ENCODE results near the gene TTLL11. TPM values are rescaled to one million over a fixed set of nuclear protein-coding genes. Genes with fewer than 3 reads are reported as not detected.
A peak's percentile ranks its signal among the peaks of the same experiment; 100 is the strongest.

TTLL11 gene
- total RNA-seq, 4 donors from 2014 or later, result 15.1 to 42.6 (median 29.1) TPM

- no peak for ATAC-seq
- Histone ChIP-seq H3K27me3 (no peaks in the 10 kb centered on the region), H3K4me3 (peak overlapping the region in 1 of 2 donors; percentile 11), H3K36me3 (no peaks in the 10 kb centered on the region), H3K4me1 (peaks cover 5 to 97% (median 7%) of the 10 kb centered on the region in 3 donors), H3K27ac (peak overlapping the region; percentile 27 to 78 (median 69)), H3K9me3 (no peaks in the 10 kb centered on the region)
- 38 to 48% methylated on average over 7 to 9 of the region's 9 CpGs for WGBS, 2 donors (ENCODE audit: low coverage in 1 of 2)
- no peak for TF ChIP-seq CTCF (IDR thresholded peaks at IDR 0.05)
Measured at GRCh38 chr9:122084026-122084675, 9.0 kb downstream of the TTLL11 start.

- no peaks in the 10 kb centered on the region for H3K27me3 ChIP-seq
- WGBS, 2 donors (ENCODE audit: low coverage in 1 of 2), result 25 to 43% methylated on average over 5 of the region's 5 CpGs
- H3K36me3 ChIP-seq, result no peaks in the 10 kb centered on the region
- ATAC-seq, result peak; percentile 81
- H3K4me1 ChIP-seq, result peaks cover 2 to 76% (median 11%) of the 10 kb centered on the region in 3 donors
- peak overlapping the region; percentile 59 to 80 (median 78) for H3K27ac ChIP-seq
- H3K4me3 ChIP-seq, result no peak overlapping the region
- H3K9me3 ChIP-seq, result peaks cover 0 to 7% (median 0%) of the 10 kb centered on the region in 3 donors
- TF ChIP-seq POLR2AphosphoS5 (IDR thresholded peaks at IDR 0.05), result peak; percentile 60
- TF ChIP-seq CTCF (IDR thresholded peaks at IDR 0.05), result no peak
- TF ChIP-seq EP300 (IDR thresholded peaks at IDR 0.05), result no peak
- no peak for TF ChIP-seq POLR2A (IDR thresholded peaks at IDR 0.05)
Measured at GRCh38 chr9:122080986-122081385, 12.1 kb downstream of the TTLL11 start.

GRCh38 chr9:122078557-122078956, 14.6 kb downstream of the TTLL11 start:
- ATAC-seq, result no peak
- WGBS, 2 donors (ENCODE audit: low coverage in 1 of 2), result 54 to 100% methylated on average over 1 of the region's 1 CpG
- Histone ChIP-seq H3K4me3 (no peak overlapping the region), H3K9me3 (peaks cover 0 to 7% (median 0%) of the 10 kb centered on the region in 3 donors), H3K27me3 (no peaks in the 10 kb centered on the region), H3K4me1 (peaks cover 7 to 77% (median 14%) of the 10 kb centered on the region in 3 donors), H3K27ac (peak overlapping the region in 3 of 4 donors; percentile 23 to 78 (median 77)), H3K36me3 (no peaks in the 10 kb centered on the region)
- TF ChIP-seq CTCF (IDR thresholded peaks at IDR 0.05), result no peak
- TF ChIP-seq POLR2AphosphoS5 (IDR thresholded peaks at IDR 0.05), result no peak
- TF ChIP-seq EP300 (IDR thresholded peaks at IDR 0.05), result no peak
- TF ChIP-seq POLR2A (IDR thresholded peaks at IDR 0.05), result no peak

- TF ChIP-seq POLR2AphosphoS5 (IDR thresholded peaks at IDR 0.05) (no peak), EP300 (IDR thresholded peaks at IDR 0.05) (no peak), CTCF (IDR thresholded peaks at IDR 0.05) (no peak), POLR2A (IDR thresholded peaks at IDR 0.05) (no peak)
- H3K27ac ChIP-seq, result peak overlapping the region in 3 of 4 donors; percentile 83 to 96 (median 86)
- no peaks in the 10 kb centered on the region for H3K27me3 ChIP-seq
- 88 to 93% methylated on average over 3 of the region's 3 CpGs for WGBS, 2 donors (ENCODE audit: low coverage in 1 of 2)
- no peak overlapping the region for H3K4me3 ChIP-seq
- no peak for ATAC-seq
- H3K9me3 ChIP-seq, result peaks cover 0 to 7% (median 0%) of the 10 kb centered on the region in 3 donors
- no peaks in the 10 kb centered on the region for H3K36me3 ChIP-seq
- peaks cover 7 to 71% (median 12%) of the 10 kb centered on the region in 3 donors for H3K4me1 ChIP-seq
Measured at GRCh38 chr9:122076773-122077172, 16.3 kb downstream of the TTLL11 start.

- ATAC-seq, result peak; percentile 30
- no peaks in the 10 kb centered on the region for H3K27me3 ChIP-seq
- 35% methylated on average over 4 of the region's 4 CpGs; no CpG with 5 or more reads in 1 of the 2 donors for WGBS, 2 donors (ENCODE audit: low coverage in 1 of 2)
- TF ChIP-seq EP300 (IDR thresholded peaks at IDR 0.05), result no peak
- no peak for TF ChIP-seq POLR2A (IDR thresholded peaks at IDR 0.05)
- TF ChIP-seq CTCF (IDR thresholded peaks at IDR 0.05), result no peak
- no peak for TF ChIP-seq POLR2AphosphoS5 (IDR thresholded peaks at IDR 0.05)
- no peak overlapping the region for H3K4me3 ChIP-seq
- H3K9me3 ChIP-seq, result peaks cover 0 to 7% (median 0%) of the 10 kb centered on the region in 3 donors
- peak overlapping the region; percentile 83 to 96 (median 88) for H3K27ac ChIP-seq
- H3K36me3 ChIP-seq, result peaks cover 0 to 5% of the 10 kb centered on the region in 2 donors
- peaks cover 7 to 70% (median 8%) of the 10 kb centered on the region in 3 donors for H3K4me1 ChIP-seq
Measured at GRCh38 chr9:122076117-122076516, 17.0 kb downstream of the TTLL11 start.

All from gastroesophageal sphincter (tissue), 4 donors.